GM12892 (cell line): ENCODE measurements around the gene SMPD3.

Experiments used
- DNase-seq: peaks from one replicate; pipeline ENCODE4 v3.0.0; 2011; ENCODE audit not compliant: insufficient read length
- FAIRE-seq: peaks from 2 replicates; lab custom pipeline; 2011; peaks lifted over from hg19 to GRCh38; lab: Jason Lieb, UNC
- POLR2A ChIP-seq: IDR thresholded peaks from 2 replicates; pipeline ENCODE4 v1.6.1; 2011; ENCODE audit warnings: low read depth, low read length, control low read depth
- POLR2AphosphoS5 ChIP-seq: IDR thresholded peaks from 2 replicates; pipeline ENCODE4 v1.6.1; 2011; ENCODE audit warnings: low read depth, low read length, control low read depth
- TAF1 ChIP-seq: IDR thresholded peaks from 2 replicates; pipeline ENCODE4 v1.6.1; 2011; ENCODE audit warnings: low read depth, mild to moderate bottlenecking, control low read depth, low read length, borderline replicate concordance

The SMPD3 gene

DNA sequence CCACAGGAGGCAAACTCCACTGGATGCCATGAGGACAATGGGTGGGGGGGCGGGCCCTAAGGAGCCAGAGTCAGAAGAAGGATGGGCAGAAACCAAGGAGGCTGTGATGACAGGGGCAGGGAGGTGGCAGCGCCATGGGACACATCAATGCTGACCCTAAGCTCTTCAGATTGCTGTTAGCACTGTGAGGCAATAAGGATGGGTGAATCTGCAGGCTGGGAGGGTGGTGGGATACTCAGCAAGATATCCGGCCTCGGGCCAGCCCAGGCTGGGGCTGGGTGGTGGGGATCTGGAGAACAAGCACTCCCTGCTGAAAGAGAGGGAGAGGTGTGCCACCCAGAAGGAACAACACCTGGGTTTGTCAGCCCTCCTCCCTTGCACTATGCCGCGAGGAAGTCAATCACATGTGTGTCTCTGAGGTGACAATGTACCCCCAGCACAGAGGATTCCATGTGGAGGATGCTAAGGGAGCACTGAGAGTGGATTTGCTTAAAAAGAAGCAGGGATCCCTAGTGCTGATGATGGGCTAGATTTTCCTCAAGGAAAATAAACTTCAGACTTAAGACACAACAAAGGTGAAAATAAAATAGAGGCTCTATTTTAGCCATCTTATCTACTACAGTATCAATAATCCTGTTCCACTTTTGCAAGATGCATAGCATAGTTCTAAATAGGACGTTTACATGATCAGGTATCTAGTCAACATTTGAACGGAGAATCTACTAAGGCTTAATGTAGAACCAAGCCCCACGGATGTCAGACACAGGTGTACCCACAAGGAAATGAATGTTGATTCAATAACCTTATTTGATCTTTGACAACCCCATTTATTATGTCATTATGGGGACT is 22.6 kb downstream of the SMPD3 start:
- no peak for FAIRE-seq
- no peak for DNase-seq
- TF ChIP-seq TAF1 (no peak), POLR2AphosphoS5 (no peak)

- TF ChIP-seq POLR2AphosphoS5 (no peak), POLR2A (no peak), TAF1 (no peak)
- FAIRE-seq (no peak), DNase-seq (no peak)
Measured at GRCh38 chr16:68423771-68424170, 24.5 kb downstream of the SMPD3 start.

DNA sequence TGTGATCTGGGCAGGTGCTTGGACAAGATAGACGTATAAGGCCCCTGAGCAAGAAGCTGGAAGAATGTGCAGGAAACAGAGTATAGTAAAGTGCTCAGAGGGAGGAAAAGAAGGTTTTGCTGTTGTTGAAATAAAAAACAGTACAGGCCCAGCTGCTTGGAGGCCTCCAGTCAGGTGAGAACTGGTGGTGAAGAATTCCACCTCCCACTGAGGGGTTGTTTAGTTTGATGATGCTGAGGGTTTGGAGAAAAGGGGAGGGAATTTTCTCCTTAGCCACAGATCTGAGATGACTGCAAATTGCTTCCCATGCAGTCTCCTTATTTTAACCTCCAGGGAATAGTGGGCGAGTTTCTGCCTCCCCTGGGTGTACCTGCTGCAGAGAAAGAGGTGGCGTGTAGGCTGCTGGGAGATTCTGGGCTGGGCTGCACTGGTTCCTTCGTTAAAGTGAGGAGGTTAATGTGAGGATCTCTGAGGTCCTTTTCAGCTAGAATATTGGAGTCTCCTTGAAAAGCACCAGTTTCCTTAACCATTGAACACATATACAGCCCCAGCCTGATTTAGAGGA is 25.8 kb downstream of the SMPD3 start:
- TF ChIP-seq TAF1: no peak
- no peak for TF ChIP-seq POLR2AphosphoS5
- no peak for TF ChIP-seq POLR2A
- FAIRE-seq (no peak), DNase-seq (no peak)

- no peak for FAIRE-seq
Measured at GRCh38 chr16:68421076-68421475, 27.2 kb downstream of the SMPD3 start.

DNA sequence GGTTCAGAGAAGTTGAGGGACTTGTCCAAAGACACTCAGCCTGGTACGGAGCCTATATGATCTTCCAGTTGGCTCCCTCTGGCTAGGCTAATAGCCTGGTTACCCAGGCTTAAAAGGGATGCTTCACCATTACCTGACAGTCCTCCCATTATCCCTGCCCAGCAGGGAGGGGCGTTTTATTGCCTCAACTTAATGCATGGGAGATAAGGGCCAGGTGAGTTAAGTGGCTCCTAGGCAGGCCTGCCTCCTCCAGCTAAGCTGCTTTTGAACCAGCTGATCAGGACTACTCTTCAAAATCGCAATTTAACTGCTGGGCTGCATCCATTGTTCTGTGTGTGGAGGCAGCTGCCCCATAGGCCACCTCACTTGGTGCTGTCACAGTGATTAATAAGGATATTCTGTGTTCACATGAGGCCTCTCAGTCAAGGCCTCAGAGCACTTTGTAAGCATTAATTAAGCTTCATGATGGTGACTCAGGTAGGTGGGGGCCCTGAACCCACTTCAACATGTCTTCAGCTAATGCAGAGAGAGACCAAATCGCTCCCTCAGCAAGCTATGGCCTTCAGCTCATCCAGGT is 27.9 kb downstream of the SMPD3 start:
- FAIRE-seq (no peak), DNase-seq (no peak)
- TF ChIP-seq TAF1 (no peak), POLR2AphosphoS5 (no peak), POLR2A (no peak)

More at GRCh38 chr16:68421076-68421475, 27.2 kb downstream of the SMPD3 start:
- TF ChIP-seq POLR2A: no peak
- no peak for TF ChIP-seq POLR2AphosphoS5
- no peak for TF ChIP-seq TAF1
- DNase-seq: no peak

DNA sequence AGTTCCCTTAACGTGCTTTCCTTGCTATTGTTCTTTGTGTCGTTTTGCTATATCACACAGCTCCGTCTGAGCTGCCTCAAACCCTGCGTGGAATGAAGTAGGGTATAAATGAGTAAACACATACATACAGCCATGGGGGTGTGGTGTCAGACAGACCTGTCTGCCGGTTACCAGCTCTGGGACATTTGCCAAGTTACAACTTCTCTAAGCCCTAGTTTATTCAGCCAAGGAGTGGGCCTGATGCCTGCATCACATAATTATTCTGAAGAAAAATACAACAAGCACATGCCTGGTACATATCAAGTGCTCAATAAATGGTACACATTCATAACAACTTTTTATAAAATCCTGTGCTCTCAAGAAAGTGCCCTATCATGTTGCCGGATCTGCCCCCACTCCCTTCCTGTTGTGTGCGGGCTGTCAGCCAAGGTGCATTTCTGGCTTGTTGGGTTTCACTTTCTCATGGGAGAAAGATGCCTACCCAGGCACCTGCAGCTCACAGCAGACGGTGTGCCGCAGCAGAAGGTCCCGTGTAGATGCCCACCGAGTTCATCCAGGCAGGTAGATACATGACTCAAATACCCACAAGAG is 30.5 kb downstream of the SMPD3 start:
- TF ChIP-seq TAF1 (no peak), POLR2AphosphoS5 (no peak), POLR2A (peak; percentile 24; the same call in 1 of the 2 replicates)
- peak; percentile 96 for FAIRE-seq
- peak; percentile 63 for DNase-seq

GRCh38 chr16:68416057-68417046 is 32.0 kb downstream of the SMPD3 start:
- no peak for TF ChIP-seq POLR2AphosphoS5
- TF ChIP-seq POLR2A: no peak
- TF ChIP-seq TAF1: no peak
- FAIRE-seq: no peak
- DNase-seq: no peak

- FAIRE-seq: no peak
- no peak for TF ChIP-seq TAF1
- TF ChIP-seq POLR2A: no peak
- TF ChIP-seq POLR2AphosphoS5: no peak
- DNase-seq: no peak
Measured at GRCh38 chr16:68414581-68414980, 33.7 kb downstream of the SMPD3 start.

DNA sequence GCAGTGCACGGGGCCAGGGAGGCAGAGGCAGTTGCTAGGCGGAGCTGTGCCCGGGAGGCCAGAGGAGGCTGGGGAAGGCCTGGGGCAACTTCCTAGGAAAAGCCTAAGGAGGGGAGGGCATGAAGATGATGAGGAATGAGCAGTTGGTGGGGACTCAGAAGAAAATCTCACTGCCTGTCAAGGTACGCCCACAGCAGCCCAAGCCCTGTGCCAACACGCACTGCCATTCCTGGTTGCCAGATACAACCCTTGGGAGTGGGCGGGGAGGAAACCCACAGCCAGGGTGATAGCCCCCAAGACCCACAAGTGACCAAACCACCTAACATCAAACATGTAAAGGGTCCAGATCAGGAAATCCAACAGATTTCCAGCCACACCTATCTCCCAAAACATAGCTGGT is 36.2 kb downstream of the SMPD3 start:
- TF ChIP-seq TAF1 (no peak), POLR2AphosphoS5 (no peak), POLR2A (no peak)
- no peak for FAIRE-seq

GRCh38 chr16:68411086-68411485 is 37.2 kb downstream of the SMPD3 start:
- FAIRE-seq (no peak), DNase-seq (no peak)
- no peak for TF ChIP-seq TAF1
- no peak for TF ChIP-seq POLR2AphosphoS5
- TF ChIP-seq POLR2A: no peak

More for the DNA sequence above, 36.2 kb downstream of the SMPD3 start:
- DNase-seq: no peak
